Adrenal gland (tissue), 12 donors: ENCODE data around the gene ARID5B. TPM values are rescaled to one million over a fixed set of nuclear protein-coding genes. Genes with fewer than 3 reads are reported as not detected.
A peak's percentile ranks its signal among the peaks of the same experiment; 100 is the strongest.

Experiments
- DNase-seq, 7 donors: peaks; one replicate each; pipeline ENCODE4 v3.0.0-alpha.2; 2019 to 2020
- H3K27ac ChIP-seq, 5 donors: fragments of 200-600 bp; sonication (generic) in 4 of 5; 1 replicate in 3 of 5; 2 replicates in 2 of 5; pipeline versions ENCODE4 v1.5.1 to v1.8.0; 2016 to 2020; ENCODE audit warnings: mild to moderate bottlenecking in 1 of 5
- H3K27me3 ChIP-seq: fragments of 200-600 bp; 2 replicates; pipeline ENCODE4 v1.8.0; 2021
- H3K36me3 ChIP-seq, 2 donors: fragments of 200-600 bp; replicated peaks in 1 of 2; 1 replicate in 1 of 2; 2 replicates in 1 of 2; pipeline versions ENCODE4 v1.5.1 to v1.8.0; 2018 to 2022
- H3K4me1 ChIP-seq, 2 donors: fragments of 200-600 bp; replicated peaks in 1 of 2; 1 replicate in 1 of 2; 2 replicates in 1 of 2; pipeline versions ENCODE4 v1.5.1 to v1.8.0; 2018 to 2021
- H3K4me3 ChIP-seq, 4 donors: fragments of 200-600 bp; sonication (generic) in 3 of 4; one replicate each; pipeline ENCODE4 v1.5.1; 2016 to 2018
- H3K9me3 ChIP-seq, 3 donors: fragments of 200-600 bp; sonication (generic) in 1 of 3; replicated peaks in 1 of 3; 1 replicate in 2 of 3; 2 replicates in 1 of 3; pipeline versions ENCODE4 v1.5.1 to v1.8.0; 2016 to 2021
- CTCF ChIP-seq, 6 experiments: fragments of 450-650 bp in 4 of 6; fragments of 200-600 bp in 2 of 6; sonication (generic) in 1 of 6; IDR thresholded peaks; 1 replicate in 5 of 6; 2 replicates in 1 of 6; pipeline versions ENCODE4 v1.5.1 to v1.8.0; 2016 to 2021; ENCODE audit warnings: antibody characterized with exemption in 6 of 6, mild to moderate bottlenecking in 2 of 6, moderate library complexity in 1 of 6
- POLR2A ChIP-seq, 2 donors: fragments of 450-650 bp; IDR thresholded peaks; one replicate each; pipeline ENCODE4 v1.6.1; 2017; ENCODE audit warnings: antibody characterized with exemption in 2 of 2, mild to moderate bottlenecking in 2 of 2, moderate library complexity in 1 of 2
- WGBS, 4 donors: extraction: QIAGEN DNeasy Blood & Tissue Kit in 2 of 4; methylation state at CpG; one replicate each; pipeline versions ENCODE4 v1.1.5 to v1.1.7; 2013 to 2017; 5-methylcytosine and 5-hydroxymethylcytosine counted together
- intact Hi-C, 2 donors: fragments of 100-400 bp; cut with DNase I; formaldehyde crosslinking; loops; one replicate each; pipeline versions ENCODE4 v1.14.1 to v1.15.0; 2022 to 2023
- polyA plus RNA-seq, 3 donors: library from polyadenylated mRNA; stranded (reverse); fragments of 200-250 nt in 2 of 3; fragments of 350-450 nt in 1 of 3; fragmentation: Illumina TruSeq in 1 of 3; extraction: RNeasy Lipid Tissue Mini Kit (QIAGEN cat#74804) in 1 of 3; gene quantifications; one replicate each; pipeline ENCODE4 v1.2.3, GENCODE V29; 2013 to 2014
- total RNA-seq, 9 donors: library from RNA; depleted of rRNA in 4 of 9; stranded (reverse); fragments of >200 nt in 4 of 9; fragments of 120-200 nt in 1 of 9; fragmentation: NEBNext Ultra II Directional in 1 of 9; extraction: Animal tissue kit (Norgen Biotek cat#: 25700) in 1 of 9; gene quantifications; one replicate each; pipeline versions ENCODE4 v1.1.0 to v1.2.4, GENCODE V29; 2013 to 2023
- donor health status: healthy with polysubstance abuse.
- donor health status: Bipolar disorder and iron deficiency.
- donor health status: DM: yes; HTN: yes; CAD: no.
- donor health status: DM: no; HTN: no; CAD: no.
- donor health status: DM: no; HTN: no; CAD: no.
- donor health status: DM: yes; HTN: yes; CAD: no.

Gene ARID5B
- total and polyA plus RNA-seq, 12 donors, result 5.7 to 42.4 (median 23.8) TPM

GRCh38 chr10:62059217-62059920, 157.9 kb downstream of the ARID5B start:
- Histone ChIP-seq H3K9me3 (no peaks in the 10 kb centered on the region), H3K36me3 (no peaks in the 10 kb centered on the region), H3K27me3 (no peaks in the 10 kb centered on the region), H3K4me3 (no peak overlapping the region), H3K27ac (peak overlapping the region in 2 of 5 donors; percentile 74 to 75), H3K4me1 (peaks cover 10 to 57% of the 10 kb centered on the region in 2 donors)
- no peak for DNase-seq
- no peak for TF ChIP-seq POLR2A (IDR thresholded peaks at IDR 0.05)
- no peak for TF ChIP-seq CTCF (IDR thresholded peaks at IDR 0.05)
- intact Hi-C loops, result no loop called here
- 36 to 43% (median 39%) methylated on average over 4 of the region's 4 CpGs for WGBS, 4 donors

GRCh38 chr10:62062028-62062427, 160.5 kb downstream of the ARID5B start:
- no peaks in the 10 kb centered on the region for H3K9me3 ChIP-seq
- TF ChIP-seq CTCF (IDR thresholded peaks at IDR 0.05) (no peak), POLR2A (IDR thresholded peaks at IDR 0.05) (no peak)
- H3K27me3 ChIP-seq, result no peaks in the 10 kb centered on the region
- WGBS, 4 donors, result 25 to 40% (median 32%) methylated on average over 1 of the region's 1 CpG
- no peaks in the 10 kb centered on the region for H3K36me3 ChIP-seq
- no peak overlapping the region for H3K27ac ChIP-seq
- no peak for DNase-seq
- H3K4me1 ChIP-seq, result peaks cover 10 to 31% of the 10 kb centered on the region in 2 donors
- H3K4me3 ChIP-seq, result no peak overlapping the region
- intact Hi-C loops, result no loop called here

GRCh38 chr10:62062752-62063512, 161.4 kb downstream of the ARID5B start:
- H3K4me3 ChIP-seq, result no peak overlapping the region
- peaks cover 7 to 25% of the 10 kb centered on the region in 2 donors for H3K4me1 ChIP-seq
- intact Hi-C loops, result no loop called here
- no peaks in the 10 kb centered on the region for H3K9me3 ChIP-seq
- WGBS, 4 donors, result 92 to 97% (median 96%) methylated on average over 4 of the region's 4 CpGs
- H3K27ac ChIP-seq, result no peak overlapping the region
- H3K36me3 ChIP-seq, result no peaks in the 10 kb centered on the region
- no peaks in the 10 kb centered on the region for H3K27me3 ChIP-seq
- no peak for DNase-seq
- TF ChIP-seq CTCF (IDR thresholded peaks at IDR 0.05) (no peak), POLR2A (IDR thresholded peaks at IDR 0.05) (no peak)

- no peak overlapping the region for H3K27ac ChIP-seq
- no peaks in the 10 kb centered on the region for H3K36me3 ChIP-seq
- no peak for TF ChIP-seq CTCF (IDR thresholded peaks at IDR 0.05)
- no peak for TF ChIP-seq POLR2A (IDR thresholded peaks at IDR 0.05)
- WGBS, 4 donors, result 76 to 93% (median 90%) methylated on average over 3 of the region's 3 CpGs
- H3K27me3 ChIP-seq, result no peaks in the 10 kb centered on the region
- H3K4me3 ChIP-seq, result no peak overlapping the region
- no peak for DNase-seq
- H3K9me3 ChIP-seq, result no peaks in the 10 kb centered on the region
- intact Hi-C loops, result no loop called here
- H3K4me1 ChIP-seq, result peaks cover 0 to 20% of the 10 kb centered on the region in 2 donors
Observed at GRCh38 chr10:62063795-62064472, 162.4 kb downstream of the ARID5B start.
